CD4-positive, alpha-beta T cell treated with Interleukin-4 for 1 hour (primary cell): ENCODE data around the gene CCDC190.
"Not testable (repeated sequence)": the region's sequence is repeated elsewhere in the genome, so short reads cannot be mapped to it uniquely, and the experiment has no call there.

Experiments
- DNase-seq, 2 donors: peaks; one replicate each; pipeline ENCODE4 v3.0.0-alpha.2; 2020 to 2022

The CCDC190 gene

GRCh38 chr1:162823771-162824525 is 37.0 kb downstream of the CCDC190 start:
- no peak for DNase-seq

GRCh38 chr1:162823231-162823630 is 37.7 kb downstream of the CCDC190 start:
- peak in 1 of 2 donors; percentile 5 for DNase-seq

DNA sequence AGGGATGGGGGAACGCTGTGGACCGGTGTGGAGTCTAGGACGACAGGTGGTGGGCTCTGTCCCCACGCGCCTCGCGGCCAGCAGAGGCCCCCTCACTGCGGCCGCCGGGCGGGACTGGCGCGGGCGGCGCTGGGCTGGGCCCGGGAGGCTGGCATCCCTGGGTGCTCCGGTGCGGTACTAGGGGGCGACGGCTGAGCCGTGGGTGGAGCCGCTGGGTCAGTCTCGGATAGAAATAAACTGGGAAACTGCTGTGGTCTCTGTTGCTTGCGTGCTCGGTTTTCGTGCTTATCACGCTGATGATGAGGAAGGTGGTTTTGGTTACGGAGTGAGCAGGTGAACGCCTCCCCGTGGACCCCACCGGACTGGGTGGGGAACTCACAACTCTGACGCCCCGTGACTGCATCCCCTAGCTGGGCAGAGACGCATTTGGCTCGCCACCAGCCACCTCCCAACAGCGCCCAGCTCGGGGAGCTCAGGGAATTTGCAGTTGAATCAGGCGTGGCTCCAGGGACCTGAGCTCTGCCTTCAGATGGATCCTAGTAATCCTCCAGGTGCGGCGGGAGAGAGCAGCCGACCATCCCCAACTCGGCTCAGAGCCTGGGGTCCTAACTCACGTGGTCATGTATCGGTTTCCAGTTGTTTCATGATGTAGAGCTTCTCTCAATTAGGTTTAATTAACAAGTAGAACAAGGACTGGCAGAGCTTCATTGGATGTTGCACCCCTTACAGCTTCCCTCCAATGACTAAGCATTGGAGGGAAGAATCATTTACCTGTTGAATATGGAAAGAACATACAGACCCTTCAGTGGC is 38.4 kb downstream of the CCDC190 start:
- no peak for DNase-seq

DNA sequence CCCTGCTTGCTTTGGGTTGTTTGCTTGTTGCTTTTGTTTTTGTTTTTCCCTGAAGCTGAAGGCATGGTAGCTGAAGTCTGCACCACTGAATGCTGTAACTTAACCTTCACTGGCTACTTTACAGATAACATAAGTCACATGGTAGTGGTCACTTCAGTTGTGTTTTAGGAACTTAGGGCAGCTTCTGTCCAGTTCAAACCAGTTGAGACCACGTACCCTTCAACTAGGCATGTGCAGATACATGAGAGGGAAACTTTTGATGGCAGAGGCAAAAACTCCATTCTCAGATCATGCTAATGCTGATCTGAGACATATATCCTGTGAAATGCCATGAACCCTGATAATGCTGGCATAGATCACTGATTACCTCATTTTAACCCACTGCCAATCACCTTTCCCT is 42.3 kb downstream of the CCDC190 start:
- DNase-seq, result not testable (repeated sequence)

DNA sequence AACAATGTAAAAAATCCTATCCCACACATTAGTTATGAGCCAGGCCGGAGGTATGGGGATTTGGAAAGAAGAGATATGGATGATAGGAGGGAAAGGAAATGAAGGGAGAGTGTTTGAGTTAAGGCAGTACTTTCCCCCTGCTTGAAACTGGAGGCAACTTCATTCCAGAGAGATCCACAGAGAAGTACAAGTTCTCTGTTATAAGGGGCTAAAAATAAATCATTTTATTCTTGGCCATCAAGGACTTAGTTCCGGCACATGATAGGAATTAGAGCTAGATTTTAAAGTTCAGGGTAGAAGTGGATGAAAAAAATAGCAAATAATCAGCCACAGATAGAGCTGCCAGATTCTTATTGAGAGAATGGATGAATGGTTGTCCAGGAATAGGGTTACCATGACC is 42.8 kb downstream of the CCDC190 start:
- not testable (repeated sequence) for DNase-seq

DNA sequence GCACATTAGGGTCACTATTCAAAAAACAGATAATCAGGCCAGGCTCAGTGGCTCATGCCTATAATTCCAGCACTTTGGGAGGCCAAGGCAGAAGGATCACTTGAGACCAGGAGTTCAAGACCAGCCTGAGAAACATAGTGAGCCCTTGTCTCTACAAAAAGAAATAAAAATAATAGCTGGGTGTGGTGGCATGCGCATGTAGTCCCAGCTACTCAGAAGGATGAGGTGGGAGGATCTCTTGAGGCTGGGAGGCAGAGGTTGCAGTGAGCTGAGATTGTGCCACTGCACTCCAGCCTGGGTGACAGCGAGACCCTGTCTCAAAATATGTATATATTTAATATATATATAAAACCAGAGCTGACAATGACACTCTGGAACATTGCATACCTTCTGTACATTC is 48.6 kb downstream of the CCDC190 start:
- DNase-seq, result not testable (repeated sequence)

DNA sequence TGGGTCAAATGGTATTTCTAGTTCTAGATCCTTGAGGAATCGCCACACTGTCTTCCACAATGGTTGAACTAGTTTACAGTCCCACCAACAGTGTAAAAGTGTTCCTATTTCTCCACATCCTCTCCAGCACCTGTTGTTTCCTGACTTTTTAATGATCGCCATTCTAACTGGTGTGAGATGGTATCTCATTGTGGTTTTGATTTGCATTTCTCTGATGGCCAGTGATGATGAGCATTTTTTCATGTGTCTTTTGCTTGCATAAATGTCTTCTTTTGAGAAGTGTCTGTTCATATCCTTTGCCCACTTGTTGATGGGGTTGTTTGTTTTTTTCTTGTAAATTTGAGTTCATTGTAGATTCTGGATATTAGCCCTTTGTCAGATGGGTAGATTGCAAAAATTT is 53.5 kb downstream of the CCDC190 start:
- DNase-seq, result not testable (repeated sequence)
